Neural cell (in vitro differentiated cells): ENCODE measurements around the gene ANKRD52. TPM values are rescaled to one million over a fixed set of nuclear protein-coding genes. Genes with fewer than 3 reads are reported as not detected.
"Not testable (repeated sequence)": the region's sequence is repeated elsewhere in the genome, so short reads cannot be mapped to it uniquely, and the experiment has no call there.

Source experiments
- H2AFZ ChIP-seq: fragments of 200-600, 300-800 bp; sonication (generic), shearing (Covaris generic); 2 replicates; pipeline ENCODE4 v1.6.0; 2014; ENCODE audit warnings: low read depth, mild to moderate bottlenecking, antibody characterized with exemption, low read length, moderate library complexity
- H3F3A ChIP-seq: fragments of 200-600 bp; shearing (Covaris generic); 2 replicates; pipeline ENCODE4 v1.6.1; 2016; ENCODE audit warnings: mild to moderate bottlenecking, moderate library complexity, mixed read lengths, antibody characterized with exemption, low read length; ENCODE audit not compliant: insufficient read depth, poor library complexity, severe bottlenecking
- H3K27ac ChIP-seq: fragments of 200-600, 300-800 bp; sonication (generic), shearing (Covaris generic); 2 replicates; pipeline ENCODE4 v1.5.1; 2014; ENCODE audit warnings: mild to moderate bottlenecking, low read length, moderate library complexity
- H3K27me3 ChIP-seq: fragments of 300-800, 200-600 bp; sonication (generic), shearing (Covaris generic); 2 replicates; pipeline ENCODE4 v1.6.0; 2014; ENCODE audit warnings: mild to moderate bottlenecking, low read depth, low read length, moderate library complexity; ENCODE audit not compliant: insufficient read depth
- H3K36me3 ChIP-seq: fragments of 300-800, 200-600 bp; sonication (generic), shearing (Covaris generic); 2 replicates; pipeline ENCODE4 v1.5.1; 2014; ENCODE audit warnings: mild to moderate bottlenecking, antibody characterized with exemption, low read length, moderate library complexity; ENCODE audit not compliant: insufficient read depth
- H3K4me2 ChIP-seq: fragments of 300-800, 200-600 bp; sonication (generic), shearing (Covaris generic); 2 replicates; pipeline ENCODE4 v1.6.0; 2014; ENCODE audit warnings: mild to moderate bottlenecking, low read length
- H3K4me3 ChIP-seq: fragments of 300-800, 200-600 bp; sonication (generic), shearing (Covaris generic); 2 replicates; pipeline ENCODE4 v1.5.1; 2014; ENCODE audit warnings: mild to moderate bottlenecking, low read length, moderate library complexity
- H3K79me2 ChIP-seq: fragments of 200-600 bp; shearing (Covaris generic); replicated peaks from 2 replicates; pipeline ENCODE4 v1.6.0; 2014; ENCODE audit warnings: mild to moderate bottlenecking, low read length, moderate library complexity; ENCODE audit not compliant: insufficient read depth
- H3K9ac ChIP-seq: fragments of 300-800, 200-600 bp; sonication (generic), shearing (Covaris generic); 2 replicates; pipeline ENCODE4 v1.6.1; 2016; ENCODE audit warnings: mild to moderate bottlenecking, low read length, mixed read lengths
- H3K9me2 ChIP-seq: fragments of 200-600 bp; shearing (Covaris generic); 2 replicates; pipeline ENCODE4 v1.6.1; 2016; ENCODE audit warnings: mild to moderate bottlenecking, low read length, mixed read lengths; ENCODE audit not compliant: insufficient read depth
- H3K9me3 ChIP-seq: fragments of 200-600, 300-800 bp; sonication (generic), shearing (Covaris generic); 2 replicates; pipeline ENCODE4 v1.6.1; 2016; ENCODE audit warnings: mild to moderate bottlenecking, mixed run types, low read length, moderate library complexity, mixed read lengths
- H4K20me1 ChIP-seq: fragments of 200-600 bp; shearing (Covaris generic); 2 replicates; pipeline ENCODE4 v1.6.1; 2016; ENCODE audit warnings: mild to moderate bottlenecking, mixed run types; ENCODE audit not compliant: insufficient read depth
- EP300 ChIP-seq: fragments of 450-650 bp; conservative IDR thresholded peaks from 2 replicates; pipeline ENCODE4 v1.6.1; 2014; ENCODE audit warnings: antibody characterized with exemption, mild to moderate bottlenecking, moderate library complexity; ENCODE audit not compliant: poor library complexity, severe bottlenecking
- EZH2 ChIP-seq: fragments of 200-600, 300-800 bp; shearing (Covaris generic), sonication (generic); IDR thresholded peaks from 2 replicates; pipeline ENCODE4 v1.6.1; 2014; ENCODE audit warnings: antibody characterized with exemption, low read length, borderline replicate concordance, mild to moderate bottlenecking; ENCODE audit not compliant: insufficient read depth, poor library complexity, severe bottlenecking
- MXI1 ChIP-seq: fragments of 450-650 bp; conservative IDR thresholded peaks from 2 replicates; pipeline ENCODE4 v1.6.1; 2014; ENCODE audit warnings: antibody characterized with exemption, mild to moderate bottlenecking; ENCODE audit not compliant: poor library complexity, severe bottlenecking
- POLR2AphosphoS5 ChIP-seq: IDR thresholded peaks from 2 replicates; pipeline ENCODE4 v1.6.1; 2012
- RAD21 ChIP-seq: fragments of 450-650 bp; conservative IDR thresholded peaks from 2 replicates; pipeline ENCODE4 v1.6.1; 2014; ENCODE audit warnings: antibody characterized with exemption, mild to moderate bottlenecking, moderate library complexity
- SMC3 ChIP-seq: fragments of 450-650 bp; conservative IDR thresholded peaks from 2 replicates; pipeline ENCODE4 v1.6.1; 2014; ENCODE audit warnings: antibody characterized with exemption, mild to moderate bottlenecking, moderate library complexity; ENCODE audit not compliant: poor library complexity
- TAF1 ChIP-seq: IDR thresholded peaks from 2 replicates; pipeline ENCODE4 v1.6.1; 2012; ENCODE audit warnings: low read depth
- polyA plus RNA-seq: library from polyadenylated mRNA; depleted of rRNA; stranded (reverse); fragments of >200 nt; gene quantifications from 2 replicates; pipeline ENCODE4 v1.2.3, GENCODE V29; 2014
- TF ChIP-seq, protein P1 (sequence below): fragments of 450-650 bp; IDR thresholded peaks from 2 replicates; pipeline ENCODE4 v1.5.1; 2014; ENCODE audit warnings: antibody characterized with exemption, mild to moderate bottlenecking, moderate library complexity; ENCODE audit not compliant: poor library complexity, severe bottlenecking
- TF ChIP-seq, protein P2 (sequence below): IDR thresholded peaks from 2 replicates; pipeline ENCODE4 v1.6.1; 2012; ENCODE audit warnings: borderline replicate concordance

The ANKRD52 gene
- polyA plus RNA-seq, 1 donor from 2014 or later: 7.3 TPM

DNA sequence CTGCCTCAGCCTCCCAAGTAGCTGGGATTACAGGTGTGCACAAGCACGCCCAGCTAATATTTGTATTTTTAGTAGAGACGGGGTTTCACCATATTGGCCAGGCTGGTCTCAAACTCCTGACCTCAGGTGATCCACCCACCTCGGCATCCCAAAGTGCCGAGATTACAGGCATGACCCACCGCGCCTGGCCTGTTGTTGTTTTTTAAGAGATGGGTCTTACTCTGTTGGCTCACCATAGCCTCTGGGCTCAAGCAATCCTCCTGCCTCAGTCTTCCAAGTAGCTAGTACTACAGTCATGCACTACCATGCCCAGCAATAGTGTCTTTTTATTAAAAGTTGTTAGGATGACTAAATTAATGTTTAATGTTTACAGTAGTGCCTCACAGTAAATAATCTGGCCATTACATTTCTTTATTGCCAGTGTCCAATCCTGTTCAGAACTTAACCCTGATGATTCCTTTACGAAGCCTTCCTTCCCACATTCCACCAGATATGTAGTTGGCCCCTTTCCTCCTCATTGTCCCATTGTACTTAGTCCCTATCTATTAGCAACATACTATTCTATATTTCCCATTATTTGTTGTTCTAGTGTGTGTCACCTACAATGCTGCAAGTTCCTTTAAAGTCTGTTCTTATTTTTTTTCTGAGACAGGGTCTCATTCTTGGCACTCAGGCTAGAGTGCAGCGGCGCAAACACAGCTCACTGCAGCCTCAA is 60.1 kb downstream of the ANKRD52 start:
- Histone ChIP-seq H3K79me2 (no peaks in the 10 kb centered on the region), H3K27ac (no peak overlapping the region), H3K9ac (no peak overlapping the region), H2AFZ (no peak overlapping the region), H3F3A (no peaks in the 10 kb centered on the region), H3K4me3 (no peak overlapping the region), H3K4me2 (no peak overlapping the region), H3K27me3 (no peaks in the 10 kb centered on the region), H3K9me3 (no peaks in the 10 kb centered on the region), H4K20me1 (no peaks in the 10 kb centered on the region), H3K9me2 (no peaks in the 10 kb centered on the region), H3K36me3 (no peaks in the 10 kb centered on the region)
- no peak for TF ChIP-seq TAF1
- TF ChIP-seq, protein P1, sequence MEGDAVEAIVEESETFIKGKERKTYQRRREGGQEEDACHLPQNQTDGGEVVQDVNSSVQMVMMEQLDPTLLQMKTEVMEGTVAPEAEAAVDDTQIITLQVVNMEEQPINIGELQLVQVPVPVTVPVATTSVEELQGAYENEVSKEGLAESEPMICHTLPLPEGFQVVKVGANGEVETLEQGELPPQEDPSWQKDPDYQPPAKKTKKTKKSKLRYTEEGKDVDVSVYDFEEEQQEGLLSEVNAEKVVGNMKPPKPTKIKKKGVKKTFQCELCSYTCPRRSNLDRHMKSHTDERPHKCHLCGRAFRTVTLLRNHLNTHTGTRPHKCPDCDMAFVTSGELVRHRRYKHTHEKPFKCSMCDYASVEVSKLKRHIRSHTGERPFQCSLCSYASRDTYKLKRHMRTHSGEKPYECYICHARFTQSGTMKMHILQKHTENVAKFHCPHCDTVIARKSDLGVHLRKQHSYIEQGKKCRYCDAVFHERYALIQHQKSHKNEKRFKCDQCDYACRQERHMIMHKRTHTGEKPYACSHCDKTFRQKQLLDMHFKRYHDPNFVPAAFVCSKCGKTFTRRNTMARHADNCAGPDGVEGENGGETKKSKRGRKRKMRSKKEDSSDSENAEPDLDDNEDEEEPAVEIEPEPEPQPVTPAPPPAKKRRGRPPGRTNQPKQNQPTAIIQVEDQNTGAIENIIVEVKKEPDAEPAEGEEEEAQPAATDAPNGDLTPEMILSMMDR: no peak
- TF ChIP-seq EP300: no peak
- no peak for TF ChIP-seq SMC3
- TF ChIP-seq MXI1: no peak
- TF ChIP-seq, protein P2, sequence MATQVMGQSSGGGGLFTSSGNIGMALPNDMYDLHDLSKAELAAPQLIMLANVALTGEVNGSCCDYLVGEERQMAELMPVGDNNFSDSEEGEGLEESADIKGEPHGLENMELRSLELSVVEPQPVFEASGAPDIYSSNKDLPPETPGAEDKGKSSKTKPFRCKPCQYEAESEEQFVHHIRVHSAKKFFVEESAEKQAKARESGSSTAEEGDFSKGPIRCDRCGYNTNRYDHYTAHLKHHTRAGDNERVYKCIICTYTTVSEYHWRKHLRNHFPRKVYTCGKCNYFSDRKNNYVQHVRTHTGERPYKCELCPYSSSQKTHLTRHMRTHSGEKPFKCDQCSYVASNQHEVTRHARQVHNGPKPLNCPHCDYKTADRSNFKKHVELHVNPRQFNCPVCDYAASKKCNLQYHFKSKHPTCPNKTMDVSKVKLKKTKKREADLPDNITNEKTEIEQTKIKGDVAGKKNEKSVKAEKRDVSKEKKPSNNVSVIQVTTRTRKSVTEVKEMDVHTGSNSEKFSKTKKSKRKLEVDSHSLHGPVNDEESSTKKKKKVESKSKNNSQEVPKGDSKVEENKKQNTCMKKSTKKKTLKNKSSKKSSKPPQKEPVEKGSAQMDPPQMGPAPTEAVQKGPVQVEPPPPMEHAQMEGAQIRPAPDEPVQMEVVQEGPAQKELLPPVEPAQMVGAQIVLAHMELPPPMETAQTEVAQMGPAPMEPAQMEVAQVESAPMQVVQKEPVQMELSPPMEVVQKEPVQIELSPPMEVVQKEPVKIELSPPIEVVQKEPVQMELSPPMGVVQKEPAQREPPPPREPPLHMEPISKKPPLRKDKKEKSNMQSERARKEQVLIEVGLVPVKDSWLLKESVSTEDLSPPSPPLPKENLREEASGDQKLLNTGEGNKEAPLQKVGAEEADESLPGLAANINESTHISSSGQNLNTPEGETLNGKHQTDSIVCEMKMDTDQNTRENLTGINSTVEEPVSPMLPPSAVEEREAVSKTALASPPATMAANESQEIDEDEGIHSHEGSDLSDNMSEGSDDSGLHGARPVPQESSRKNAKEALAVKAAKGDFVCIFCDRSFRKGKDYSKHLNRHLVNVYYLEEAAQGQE: no peak
- no peak for TF ChIP-seq RAD21
- TF ChIP-seq POLR2AphosphoS5: no peak
- no peak for TF ChIP-seq EZH2

DNA sequence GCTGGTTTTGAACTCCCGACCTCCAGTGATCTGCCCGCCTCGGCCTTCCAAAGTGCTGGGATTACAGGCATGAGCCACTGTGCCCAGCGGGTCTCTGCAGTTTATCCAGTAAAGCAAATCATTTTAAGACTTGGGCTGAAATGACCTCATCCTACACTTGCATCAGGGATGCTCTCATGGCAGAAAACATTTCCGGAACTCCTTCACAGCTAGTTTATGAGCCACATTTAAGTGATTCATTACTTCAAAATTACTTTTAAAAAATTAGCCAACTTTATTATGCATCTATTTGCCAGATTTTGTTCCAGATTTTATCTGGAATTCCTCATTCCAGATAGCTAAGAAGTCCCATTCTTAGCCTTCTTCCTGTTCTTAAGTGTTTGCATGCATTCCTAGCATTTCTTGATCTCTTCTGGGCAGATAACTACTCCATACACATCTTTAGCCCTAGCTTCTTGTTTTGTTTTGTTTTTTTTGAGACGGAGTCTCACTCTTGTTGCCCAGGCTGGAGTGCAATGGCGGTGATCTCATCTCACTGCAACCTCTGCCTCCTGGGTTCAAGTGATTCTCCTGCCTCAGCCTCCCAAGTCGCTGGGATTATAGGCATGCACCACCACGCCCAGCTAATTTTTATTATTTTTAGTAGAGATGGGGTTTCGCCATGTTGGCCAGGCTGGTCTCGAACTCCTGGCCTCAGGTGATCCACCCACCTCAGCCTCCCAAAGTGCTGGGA is 61.2 kb downstream of the ANKRD52 start:
- not testable (repeated sequence) for H3K27ac ChIP-seq, H3K9me2 ChIP-seq, H3K36me3 ChIP-seq, H4K20me1 ChIP-seq, H3K4me2 ChIP-seq, H3K9ac ChIP-seq, H2AFZ ChIP-seq, H3K27me3 ChIP-seq, H3K9me3 ChIP-seq, H3F3A ChIP-seq, H3K79me2 ChIP-seq, H3K4me3 ChIP-seq
